Esophagus squamous epithelium (tissue), 4 donors: ENCODE measurements around the gene FAM32A.

ENCODE experiments used
- POLR2A ChIP-seq, 4 donors: fragments of 450-650 bp; IDR thresholded peaks; one replicate each; pipeline ENCODE4 v1.6.1; 2017; ENCODE audit warnings: antibody characterized with exemption in 4 of 4, mild to moderate bottlenecking in 4 of 4, moderate library complexity in 3 of 4
- TF ChIP-seq, protein P1 (sequence below), 6 experiments: fragments of 450-650 bp in 4 of 6; fragments of 200-600 bp in 2 of 6; sonication (generic) in 2 of 6; IDR thresholded peaks; one replicate each; pipeline ENCODE4 v1.5.1; 2016 to 2019; ENCODE audit warnings: antibody characterized with exemption in 6 of 6, mild to moderate bottlenecking in 4 of 6, moderate library complexity in 4 of 6

- TF ChIP-seq, protein P1, sequence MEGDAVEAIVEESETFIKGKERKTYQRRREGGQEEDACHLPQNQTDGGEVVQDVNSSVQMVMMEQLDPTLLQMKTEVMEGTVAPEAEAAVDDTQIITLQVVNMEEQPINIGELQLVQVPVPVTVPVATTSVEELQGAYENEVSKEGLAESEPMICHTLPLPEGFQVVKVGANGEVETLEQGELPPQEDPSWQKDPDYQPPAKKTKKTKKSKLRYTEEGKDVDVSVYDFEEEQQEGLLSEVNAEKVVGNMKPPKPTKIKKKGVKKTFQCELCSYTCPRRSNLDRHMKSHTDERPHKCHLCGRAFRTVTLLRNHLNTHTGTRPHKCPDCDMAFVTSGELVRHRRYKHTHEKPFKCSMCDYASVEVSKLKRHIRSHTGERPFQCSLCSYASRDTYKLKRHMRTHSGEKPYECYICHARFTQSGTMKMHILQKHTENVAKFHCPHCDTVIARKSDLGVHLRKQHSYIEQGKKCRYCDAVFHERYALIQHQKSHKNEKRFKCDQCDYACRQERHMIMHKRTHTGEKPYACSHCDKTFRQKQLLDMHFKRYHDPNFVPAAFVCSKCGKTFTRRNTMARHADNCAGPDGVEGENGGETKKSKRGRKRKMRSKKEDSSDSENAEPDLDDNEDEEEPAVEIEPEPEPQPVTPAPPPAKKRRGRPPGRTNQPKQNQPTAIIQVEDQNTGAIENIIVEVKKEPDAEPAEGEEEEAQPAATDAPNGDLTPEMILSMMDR (IDR thresholded peaks at IDR 0.05), result no peak
- TF ChIP-seq POLR2A (IDR thresholded peaks at IDR 0.05), result no peak
Observed at GRCh38 chr19:16170134-16170533, 15.1 kb upstream of the FAM32A start.
